H9 (cell line): ENCODE measurements around the gene SFN. TPM values are rescaled to one million over a fixed set of nuclear protein-coding genes. Genes with fewer than 3 reads are reported as not detected.

Experiments used
- DNase-seq: peaks from one replicate; pipeline ENCODE4 v3.0.0-alpha.2; 2017
- H2AFZ ChIP-seq: one replicate; pipeline ENCODE4 v1.6.1; 2013; ENCODE audit warnings: mild to moderate bottlenecking, low read length, control low read depth, moderate library complexity
- H2AK5ac ChIP-seq: 2 replicates; pipeline ENCODE4 v1.6.1; 2013; ENCODE audit warnings: low read length, control low read depth, mixed read lengths; ENCODE audit not compliant: insufficient read length
- H2BK120ac ChIP-seq: one replicate; pipeline ENCODE4 v1.6.1; 2013; ENCODE audit warnings: low read depth, mild to moderate bottlenecking, low read length, control low read depth, inconsistent platforms; ENCODE audit not compliant: poor library complexity, severe bottlenecking
- H2BK12ac ChIP-seq: 2 replicates; pipeline ENCODE4 v1.6.1; 2013; ENCODE audit warnings: low read length, control low read depth, mixed read lengths, low read depth; ENCODE audit not compliant: insufficient read length
- H2BK15ac ChIP-seq: 2 replicates; pipeline ENCODE4 v1.6.1; 2013; ENCODE audit warnings: low read depth, low read length, control low read depth
- H2BK20ac ChIP-seq: one replicate; pipeline ENCODE4 v1.6.1; 2013; ENCODE audit warnings: low read depth, mild to moderate bottlenecking, low read length, control low read depth, inconsistent platforms; ENCODE audit not compliant: poor library complexity, severe bottlenecking
- H2BK5ac ChIP-seq: 2 replicates; pipeline ENCODE4 v1.6.1; 2013; ENCODE audit warnings: low read length, control low read depth, mixed read lengths; ENCODE audit not compliant: insufficient read length
- H3K14ac ChIP-seq: 2 replicates; pipeline ENCODE4 v1.6.1; 2013; ENCODE audit warnings: low read length, control low read depth; ENCODE audit not compliant: insufficient read depth
- H3K18ac ChIP-seq: 2 replicates; pipeline ENCODE4 v1.6.1; 2013; ENCODE audit warnings: low read depth, mild to moderate bottlenecking, mixed read lengths, low read length, control low read depth; ENCODE audit not compliant: insufficient read length
- H3K23ac ChIP-seq: 2 replicates; pipeline ENCODE4 v1.6.1; 2013; ENCODE audit warnings: low read length, control low read depth, mixed read lengths, low read depth; ENCODE audit not compliant: insufficient read length
- H3K23me2 ChIP-seq: 2 replicates; pipeline ENCODE4 v1.6.1; 2013; ENCODE audit warnings: low read depth, mild to moderate bottlenecking, mixed read lengths, low read length, control low read depth; ENCODE audit not compliant: insufficient read length, poor library complexity, severe bottlenecking
- H3K27ac ChIP-seq: 2 replicates; pipeline ENCODE4 v1.5.1; 2013; ENCODE audit warnings: low read length, control low read depth, mixed read lengths, low read depth; ENCODE audit not compliant: insufficient read length
- H3K27me3 ChIP-seq: 2 replicates; pipeline ENCODE4 v1.6.1; 2013; ENCODE audit warnings: low read length, control low read depth, inconsistent platforms; ENCODE audit not compliant: insufficient read depth
- H3K4ac ChIP-seq: 2 replicates; pipeline ENCODE4 v1.6.1; 2013; ENCODE audit warnings: low read depth, mild to moderate bottlenecking, control low read depth, inconsistent platforms, low read length, moderate library complexity
- H3K4me1 ChIP-seq: 2 replicates; pipeline ENCODE4 v1.6.1; 2013; ENCODE audit warnings: low read length, control low read depth, inconsistent platforms; ENCODE audit not compliant: insufficient read depth
- H3K4me2 ChIP-seq: 2 replicates; pipeline ENCODE4 v1.6.1; 2013; ENCODE audit warnings: low read length, control low read depth, mixed read lengths; ENCODE audit not compliant: insufficient read length, insufficient read depth
- H3K56ac ChIP-seq: 2 replicates; pipeline ENCODE4 v1.6.1; 2013; ENCODE audit warnings: low read depth, mild to moderate bottlenecking, mixed read lengths, low read length, control low read depth; ENCODE audit not compliant: insufficient read length
- H3K79me1 ChIP-seq: 2 replicates; pipeline ENCODE4 v1.6.1; 2013; ENCODE audit warnings: low read depth, mild to moderate bottlenecking, moderate library complexity, low read length, control low read depth, inconsistent platforms; ENCODE audit not compliant: insufficient read depth, poor library complexity, severe bottlenecking
- H3K79me2 ChIP-seq: 2 replicates; pipeline ENCODE4 v1.6.1; 2013; ENCODE audit warnings: low read length, control low read depth, inconsistent platforms; ENCODE audit not compliant: insufficient read depth
- H3K9ac ChIP-seq: 2 replicates; pipeline ENCODE4 v1.6.1; 2013; ENCODE audit warnings: low read length, control low read depth, mixed read lengths; ENCODE audit not compliant: insufficient read length; ENCODE audit errors: extremely low read depth
- H3K9me3 ChIP-seq: one replicate; pipeline ENCODE4 v1.6.1; 2013; ENCODE audit warnings: low read depth, low read length, inconsistent platforms; ENCODE audit not compliant: control insufficient read depth
- H3T11ph ChIP-seq: one replicate; pipeline ENCODE4 v1.6.1; 2013; ENCODE audit warnings: mild to moderate bottlenecking, low read length, control low read depth, inconsistent platforms
- H4K20me1 ChIP-seq: one replicate; pipeline ENCODE4 v1.6.1; 2013; ENCODE audit not compliant: control insufficient read depth, insufficient read length, insufficient read depth
- H4K5ac ChIP-seq: 2 replicates; pipeline ENCODE4 v1.6.1; 2013; ENCODE audit warnings: low read depth, mild to moderate bottlenecking, mixed read lengths, low read length, control low read depth; ENCODE audit not compliant: insufficient read length
- H4K8ac ChIP-seq: replicated peaks from 2 replicates; pipeline ENCODE4 v1.6.1; 2013; ENCODE audit warnings: low read length, control low read depth, mixed read lengths, low read depth; ENCODE audit not compliant: insufficient read length
- H4K91ac ChIP-seq: 2 replicates; pipeline ENCODE4 v1.6.1; 2013; ENCODE audit warnings: low read depth, mild to moderate bottlenecking, moderate library complexity, mixed read lengths, low read length, control low read depth; ENCODE audit not compliant: insufficient read length
- H3K27ac Mint-ChIP-seq, 3 experiments: 2 replicates in 2 of 3; 3 replicates in 1 of 3; pipeline ENCODE4 v1.8.0; 2020 to 2021; ENCODE audit warnings: mixed read lengths in 3 of 3, mild to moderate bottlenecking in 1 of 3, moderate library complexity in 1 of 3
- H3K27me3 Mint-ChIP-seq: 2 replicates; pipeline ENCODE4 v1.8.0; 2021; ENCODE audit warnings: low read depth, mild to moderate bottlenecking, moderate library complexity, mixed read lengths
- H3K36me3 Mint-ChIP-seq, 3 experiments: 2 replicates in 2 of 3; 3 replicates in 1 of 3; pipeline ENCODE4 v1.8.0; 2020 to 2021; ENCODE audit warnings: low read depth in 3 of 3, mixed read lengths in 3 of 3; ENCODE audit not compliant: insufficient read depth in 1 of 3
- H3K4me1 Mint-ChIP-seq, 2 experiments: 2 replicates each; pipeline ENCODE4 v1.8.0; 2020; ENCODE audit warnings: mixed read lengths in 2 of 2
- H3K4me3 Mint-ChIP-seq, 2 experiments: 2 replicates in 1 of 2; 3 replicates in 1 of 2; pipeline ENCODE4 v1.8.0; 2020 to 2021; ENCODE audit warnings: mild to moderate bottlenecking in 2 of 2, mixed read lengths in 2 of 2, moderate library complexity in 1 of 2
- H3K9me3 Mint-ChIP-seq, 2 experiments: 2 replicates in 1 of 2; 3 replicates in 1 of 2; pipeline ENCODE4 v1.8.0; 2020; ENCODE audit warnings: mild to moderate bottlenecking in 2 of 2, mixed read lengths in 2 of 2, moderate library complexity in 1 of 2
- WGBS: extraction: QIAGEN DNeasy Blood & Tissue Kit; methylation state at CpG from one replicate; pipeline ENCODE4 v1.1.7; 2013; ENCODE audit warnings: missing lambda C conversion rate, low lambda C conversion rate, mixed read lengths; ENCODE audit not compliant: insufficient read length; ENCODE audit errors: extremely low coverage; 5-methylcytosine and 5-hydroxymethylcytosine counted together
- total RNA-seq: library from RNA; stranded (reverse); gene quantifications from 2 replicates; pipeline ENCODE4 v1.2.1, GENCODE V29; 2021
- TF ChIP-seq, protein P1 (sequence below): fragments of 200-600 bp; sonication (generic); conservative IDR thresholded peaks from 3 replicates; pipeline ENCODE4 v1.8.0; 2021; ENCODE audit warnings: antibody characterized with exemption, mild to moderate bottlenecking

SFN gene
- total RNA-seq, 1 experiment from 2014 or later, result 4.3 TPM

GRCh38 chr1:26827106-26827604 lies 35.8 kb upstream of the SFN start:
- no peak overlapping the region for H4K91ac ChIP-seq
- H3K27me3 Mint-ChIP-seq, result peaks cover 1% of the 10 kb centered on the region; the same call in 1 of the 2 replicates
- H4K5ac ChIP-seq, result no peak overlapping the region
- no peak overlapping the region for H3K23ac ChIP-seq
- H3K56ac ChIP-seq, result no peak overlapping the region
- H2BK120ac ChIP-seq, result no peak overlapping the region
- no peaks in the 10 kb centered on the region for H3K4me1 ChIP-seq
- H3T11ph ChIP-seq, result no peak overlapping the region
- peaks cover 32 to 35% of the 10 kb centered on the region in 2 experiments for H3K4me1 Mint-ChIP-seq
- DNase-seq, result no peak
- H3K14ac ChIP-seq, result no peak overlapping the region
- TF ChIP-seq, protein P1, sequence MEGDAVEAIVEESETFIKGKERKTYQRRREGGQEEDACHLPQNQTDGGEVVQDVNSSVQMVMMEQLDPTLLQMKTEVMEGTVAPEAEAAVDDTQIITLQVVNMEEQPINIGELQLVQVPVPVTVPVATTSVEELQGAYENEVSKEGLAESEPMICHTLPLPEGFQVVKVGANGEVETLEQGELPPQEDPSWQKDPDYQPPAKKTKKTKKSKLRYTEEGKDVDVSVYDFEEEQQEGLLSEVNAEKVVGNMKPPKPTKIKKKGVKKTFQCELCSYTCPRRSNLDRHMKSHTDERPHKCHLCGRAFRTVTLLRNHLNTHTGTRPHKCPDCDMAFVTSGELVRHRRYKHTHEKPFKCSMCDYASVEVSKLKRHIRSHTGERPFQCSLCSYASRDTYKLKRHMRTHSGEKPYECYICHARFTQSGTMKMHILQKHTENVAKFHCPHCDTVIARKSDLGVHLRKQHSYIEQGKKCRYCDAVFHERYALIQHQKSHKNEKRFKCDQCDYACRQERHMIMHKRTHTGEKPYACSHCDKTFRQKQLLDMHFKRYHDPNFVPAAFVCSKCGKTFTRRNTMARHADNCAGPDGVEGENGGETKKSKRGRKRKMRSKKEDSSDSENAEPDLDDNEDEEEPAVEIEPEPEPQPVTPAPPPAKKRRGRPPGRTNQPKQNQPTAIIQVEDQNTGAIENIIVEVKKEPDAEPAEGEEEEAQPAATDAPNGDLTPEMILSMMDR, result no peak
- no peak overlapping the region for H2BK20ac ChIP-seq
- H3K9me3 Mint-ChIP-seq, result no peaks in the 10 kb centered on the region; a peak in 1 of 5 replicates
- H3K4me3 Mint-ChIP-seq, result peak overlapping the region; percentile 78 to 95
- peaks cover 3% of the 10 kb centered on the region for H3K79me1 ChIP-seq
- H4K20me1 ChIP-seq, result no peaks in the 10 kb centered on the region
- H3K18ac ChIP-seq, result no peak overlapping the region
- H2AK5ac ChIP-seq, result no peak overlapping the region
- H4K8ac ChIP-seq, result no peak overlapping the region
- WGBS, result no CpG with 5 or more reads among the region's 17 CpGs
- peaks cover 7% of the 10 kb centered on the region for H3K23me2 ChIP-seq
- H2BK5ac ChIP-seq, result no peak overlapping the region
- H3K4me2 ChIP-seq, result peak overlapping the region; percentile 67
- H3K4ac ChIP-seq, result no peak overlapping the region
- no peak overlapping the region for H2AFZ ChIP-seq
- peak overlapping the region in 1 of 3 experiments; percentile 34; a peak in 2 of 7 replicates for H3K27ac Mint-ChIP-seq
- no peak overlapping the region for H3K27ac ChIP-seq
- H2BK12ac ChIP-seq, result no peak overlapping the region
- no peak overlapping the region for H3K9ac ChIP-seq
- H3K27me3 ChIP-seq, result no peaks in the 10 kb centered on the region
- H3K36me3 Mint-ChIP-seq, result peaks cover under 1 to 6% (median 4%) of the 10 kb centered on the region in 3 experiments; a peak in 6 of 7 replicates
- H3K79me2 ChIP-seq, result no peaks in the 10 kb centered on the region; the same call in 1 of the 2 replicates
- no peak overlapping the region for H2BK15ac ChIP-seq
- H3K9me3 ChIP-seq, result no peaks in the 10 kb centered on the region
